Measurements from ENCODE around the gene NDUFB10. TPM values are rescaled to one million over a fixed set of nuclear protein-coding genes. Genes with fewer than 3 reads are reported as not detected.

NDUFB10 gene
- total RNA-seq, 4 donors from 2014 or later = 249 to 381 (median 295) TPM

DNA sequence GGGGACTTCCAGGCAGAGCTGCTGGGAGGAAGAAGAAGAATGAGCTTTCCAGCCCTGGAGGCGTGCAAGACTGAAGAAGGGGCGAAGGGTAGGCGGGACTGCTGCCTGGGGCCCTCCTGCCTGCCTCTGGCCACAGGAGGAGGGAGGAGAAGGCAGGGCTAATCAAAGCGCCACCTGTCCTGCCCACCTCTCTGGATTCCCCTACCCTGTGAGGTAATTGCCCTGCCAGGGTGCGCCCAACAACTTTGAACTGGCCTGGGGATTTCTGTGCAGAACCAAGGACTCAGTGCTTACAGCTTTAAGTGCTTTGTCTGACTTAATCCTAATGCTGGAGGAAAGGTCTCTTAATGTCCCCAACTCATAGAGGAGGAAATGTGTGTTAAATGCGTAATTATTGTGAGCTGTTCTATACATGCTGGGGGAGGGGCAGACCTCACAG is 22.1 kb downstream of the NDUFB10 start, which contains the start of gene NOXO1:
NOXO1 (minus strand) TSS at position 72 of the 439 bp plus-strand sequence. CDS start 290 bp downstream, outside the sequence.
- peaks cover 37 to 59% (median 46%) of the 10 kb centered on the region in 4 donors for H3K4me1 ChIP-seq
- intact Hi-C loops (cut with DNase I) = no loop called here
- WGBS = 56% methylated on average over 2 of the region's 6 CpGs
- H3K27ac ChIP-seq (replicated peaks in 1 of 4) = no peak within 1 kb of the TSS
- no peak for TF ChIP-seq CTCF (IDR thresholded peaks at IDR 0.05)
- no peak for TF ChIP-seq POLR2A (IDR thresholded peaks at IDR 0.05; ENCODE audit: low read depth)
- TF ChIP-seq POLR2AphosphoS5 (IDR thresholded peaks at IDR 0.05) = no peak
- no peak for TF ChIP-seq EP300 (IDR thresholded peaks at IDR 0.05)
- DNase-seq (ENCODE audit: extremely low spot score) = no peak
- H3K27me3 ChIP-seq = peaks cover 0 to 68% (median 44%) of the 10 kb centered on the region in 4 donors
- H3K36me3 ChIP-seq = peaks cover 35 to 43% (median 38%) of the 10 kb centered on the region in 4 donors
- H3K4me3 ChIP-seq = no peak within 1 kb of the TSS
- H3K9me3 ChIP-seq = no peaks in the 10 kb centered on the region

- TF ChIP-seq POLR2A (IDR thresholded peaks at IDR 0.05; ENCODE audit: low read depth) (no peak), POLR2AphosphoS5 (IDR thresholded peaks at IDR 0.05) (no peak), CTCF (IDR thresholded peaks at IDR 0.05) (no peak), EP300 (IDR thresholded peaks at IDR 0.05) (no peak)
- no CpG with 5 or more reads among the region's 5 CpGs for WGBS
- H3K27ac ChIP-seq (replicated peaks in 1 of 4) = no peak overlapping the region
- H3K36me3 ChIP-seq = peaks cover 31 to 43% (median 38%) of the 10 kb centered on the region in 4 donors
- H3K4me3 ChIP-seq = no peak overlapping the region
- H3K4me1 ChIP-seq = peaks cover 37 to 59% (median 46%) of the 10 kb centered on the region in 4 donors
- intact Hi-C loops (cut with DNase I) = no loop called here
- H3K27me3 ChIP-seq = peaks cover 0 to 62% (median 42%) of the 10 kb centered on the region in 4 donors
- no peaks in the 10 kb centered on the region for H3K9me3 ChIP-seq
- DNase-seq (ENCODE audit: extremely low spot score) = no peak
Observed at GRCh38 chr16:1982013-1982433, 22.7 kb downstream of the NDUFB10 start.

GRCh38 chr16:1982991-1983543 is 23.7 kb downstream of the NDUFB10 start:
- Histone ChIP-seq H3K27me3 (peaks cover 0 to 51% (median 38%) of the 10 kb centered on the region in 4 donors), H3K36me3 (peaks cover 21 to 40% (median 33%) of the 10 kb centered on the region in 4 donors), H3K9me3 (no peaks in the 10 kb centered on the region), H3K4me3 (peak overlapping the region; percentile 75 to 96 (median 85)), H3K4me1 (peaks cover 37 to 59% (median 46%) of the 10 kb centered on the region in 4 donors), H3K27ac (replicated peaks in 1 of 4) (peak overlapping the region; percentile 70 to 81 (median 80))
- no peak for TF ChIP-seq POLR2A (IDR thresholded peaks at IDR 0.05; ENCODE audit: low read depth)
- TF ChIP-seq POLR2AphosphoS5 (IDR thresholded peaks at IDR 0.05) = no peak
- no peak for TF ChIP-seq CTCF (IDR thresholded peaks at IDR 0.05)
- TF ChIP-seq EP300 (IDR thresholded peaks at IDR 0.05) = no peak
- 29% methylated on average over 19 of the region's 19 CpGs for WGBS
- intact Hi-C loops (cut with DNase I) = no loop called here
- DNase-seq (ENCODE audit: extremely low spot score) = no peak

DNA sequence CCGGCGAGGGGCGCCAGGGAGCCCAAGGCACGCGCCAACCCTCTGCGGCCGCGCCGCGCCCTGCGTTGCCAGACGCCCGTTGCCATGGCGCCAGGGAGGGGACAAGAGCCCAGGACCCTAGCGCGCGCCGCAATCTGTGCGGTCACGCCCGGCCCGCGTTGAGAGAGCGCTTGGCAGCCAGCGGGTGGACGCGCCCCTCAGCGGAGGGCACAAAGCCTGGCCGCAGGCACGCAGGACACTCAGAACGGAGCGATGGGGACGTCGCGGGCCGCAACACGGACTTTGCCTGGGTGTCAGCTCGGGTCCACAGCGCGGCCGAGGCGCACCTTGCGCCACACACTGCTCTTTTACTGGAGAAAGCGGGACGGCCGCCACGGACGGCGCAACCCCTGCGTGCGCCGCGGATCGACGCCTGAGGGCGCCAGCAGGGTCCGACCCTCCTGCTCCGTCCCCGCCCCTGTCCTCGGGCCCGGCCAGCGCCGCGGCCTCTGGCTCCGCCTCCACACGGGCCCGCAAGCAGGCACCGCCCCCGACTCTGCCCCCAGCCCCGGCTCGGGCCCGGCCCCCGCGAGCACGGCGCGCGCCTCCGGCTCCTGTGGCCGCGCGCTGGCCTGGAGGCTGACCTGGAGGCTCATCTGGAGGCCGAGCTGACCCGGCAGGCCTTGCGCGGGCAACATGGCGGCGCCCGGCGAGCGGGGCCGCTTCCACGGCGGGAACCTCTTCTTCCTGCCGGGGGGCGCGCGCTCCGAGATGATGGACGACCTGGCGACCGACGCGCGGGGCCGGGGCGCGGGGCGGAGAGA is 24.4 kb downstream of the NDUFB10 start, which contains the start of gene GFER:
GFER (plus strand) TSS at position 650 of the 803 bp plus-strand sequence; CDS start at position 676, 26 bp downstream.
- 3% methylated on average over 10 of the region's 109 CpGs for WGBS
- H3K9me3 ChIP-seq = no peaks in the 10 kb centered on the region
- peaks cover 37 to 55% (median 46%) of the 10 kb centered on the region in 4 donors for H3K4me1 ChIP-seq
- peaks cover 14 to 33% (median 26%) of the 10 kb centered on the region in 4 donors for H3K36me3 ChIP-seq
- intact Hi-C loops (cut with DNase I) = no loop called here
- DNase-seq (ENCODE audit: extremely low spot score) = peak; percentile 93
- H3K27me3 ChIP-seq = peaks cover 0 to 49% (median 36%) of the 10 kb centered on the region in 4 donors
- peak within 1 kb of the TSS; percentile 70 to 81 (median 80) for H3K27ac ChIP-seq (replicated peaks in 1 of 4)
- no peak for TF ChIP-seq EP300 (IDR thresholded peaks at IDR 0.05)
- TF ChIP-seq POLR2AphosphoS5 (IDR thresholded peaks at IDR 0.05) = peak; percentile 61 to 67
- TF ChIP-seq CTCF (IDR thresholded peaks at IDR 0.05) = peak; percentile 38 to 53 (median 47)
- peak within 1 kb of the TSS; percentile 75 to 96 (median 85) for H3K4me3 ChIP-seq

Measured in esophagus muscularis mucosa (tissue), 4 donors.